Kidney (tissue), 14 donors: ENCODE results near the gene DOK7. TPM values are rescaled to one million over a fixed set of nuclear protein-coding genes. Genes with fewer than 3 reads are reported as not detected.
"Not testable (repeated sequence)": the region's sequence is repeated elsewhere in the genome, so short reads cannot be mapped to it uniquely, and the experiment has no call there.

Experiments used
- DNase-seq, 5 donors: peaks; one replicate each; pipeline ENCODE4 v3.0.0-alpha.2; 2013 to 2020
- FAIRE-seq: peaks from 2 replicates; lab custom pipeline; 2012; peaks lifted over from hg19 to GRCh38; lab: Jason Lieb, UNC
- H3K27ac ChIP-seq, 2 donors: one replicate each; pipeline ENCODE4 v1.7.0; 2013; ENCODE audit warnings: low read depth in 2 of 2, low read length in 2 of 2, inconsistent platforms in 1 of 2
- H3K27me3 ChIP-seq: one replicate; pipeline ENCODE4 v1.7.1; 2013; ENCODE audit warnings: low read length, inconsistent platforms; ENCODE audit not compliant: control insufficient read depth, insufficient read depth
- H3K36me3 ChIP-seq, 3 donors: one replicate each; pipeline versions ENCODE4 v1.7.0 to v1.7.1; 2013; ENCODE audit warnings: low read length in 3 of 3, control low read depth in 1 of 3, inconsistent platforms in 1 of 3; ENCODE audit not compliant: insufficient read depth in 3 of 3, control insufficient read depth in 2 of 3
- H3K4me1 ChIP-seq, 3 donors: one replicate each; pipeline versions ENCODE4 v1.7.0 to v1.7.1; 2013; ENCODE audit warnings: low read length in 3 of 3, inconsistent platforms in 1 of 3, low read depth in 1 of 3; ENCODE audit not compliant: control insufficient read depth in 2 of 3, insufficient read depth in 2 of 3
- H3K4me3 ChIP-seq, 3 donors: one replicate each; pipeline versions ENCODE4 v1.7.0 to v1.8.1; 2013; ENCODE audit warnings: low read length in 3 of 3, control low read depth in 1 of 3, inconsistent platforms in 1 of 3
- H3K9ac ChIP-seq, 3 donors: one replicate each; pipeline versions ENCODE4 v1.7.0 to v1.7.1; 2013; ENCODE audit warnings: low read length in 3 of 3, control low read depth in 1 of 3, inconsistent platforms in 1 of 3
- H3K9me3 ChIP-seq, 3 donors: one replicate each; pipeline versions ENCODE4 v1.7.0 to v1.7.1; 2013; ENCODE audit warnings: low read length in 3 of 3, control low read depth in 1 of 3, inconsistent platforms in 1 of 3; ENCODE audit not compliant: control insufficient read depth in 2 of 3, insufficient read depth in 1 of 3
- CTCF ChIP-seq: IDR thresholded peaks from 3 replicates; pipeline ENCODE4 v1.5.1; 2012; ENCODE audit warnings: mild to moderate bottlenecking, moderate library complexity, borderline replicate concordance; ENCODE audit not compliant: insufficient read depth; ENCODE audit errors: extremely low read depth
- intact Hi-C: fragments of 100-400 bp; cut with DNase I; formaldehyde crosslinking; loops from one replicate; pipeline ENCODE4 v1.11.1; 2022
- polyA plus RNA-seq: library from polyadenylated mRNA; stranded (reverse); fragments of 350-450 nt; fragmentation: Illumina TruSeq; extraction: RNeasy Lipid Tissue Mini Kit (QIAGEN cat#74804); gene quantifications from one replicate; pipeline ENCODE4 v1.2.3, GENCODE V29; 2014; ENCODE audit warnings: low read depth, low replicate concordance; ENCODE audit not compliant: insufficient read depth
- total RNA-seq: library from RNA; stranded (reverse); fragmentation: NEBNext Ultra II Directional; extraction: Animal tissue kit (Norgen Biotek cat#: 25700); gene quantifications from one replicate; pipeline ENCODE4 v1.2.1, GENCODE V29; 2021
- donor health status: control.
- donor health status: control.
- donor health status: control.
- donor health status: control.
- donor health status: control.
- donor health status: DM: yes; HTN: yes; CAD: no.
- donor health status: Normal renal cell carcinoma (clear cell type).

The DOK7 gene
- total and polyA plus RNA-seq, 2 donors from 2014 or later = 1.2 to 7.0 TPM

- intact Hi-C loops = no loop called here
- Histone ChIP-seq H3K9me3 (no peaks in the 10 kb centered on the region), H3K36me3 (peaks cover 2 to 47% (median 19%) of the 10 kb centered on the region in 3 donors), H3K4me1 (no peaks in the 10 kb centered on the region), H3K27ac (no peak overlapping the region), H3K27me3 (no peaks in the 10 kb centered on the region), H3K9ac (no peak overlapping the region), H3K4me3 (no peak overlapping the region)
- no peak for TF ChIP-seq CTCF
- FAIRE-seq (no peak), DNase-seq (no peak)
Measured at GRCh38 chr4:3508542-3508941, 45.4 kb downstream of the DOK7 start.

GRCh38 chr4:3510481-3510880 lies 47.4 kb downstream of the DOK7 start:
- H3K36me3 ChIP-seq = peaks cover 2 to 53% (median 19%) of the 10 kb centered on the region in 3 donors
- no peak overlapping the region for H3K4me3 ChIP-seq
- no peaks in the 10 kb centered on the region for H3K9me3 ChIP-seq
- TF ChIP-seq CTCF = no peak
- DNase-seq = no peak
- H3K4me1 ChIP-seq = no peaks in the 10 kb centered on the region
- H3K27ac ChIP-seq = no peak overlapping the region
- intact Hi-C loops = no loop called here
- no peak overlapping the region for H3K9ac ChIP-seq
- no peak for FAIRE-seq
- no peaks in the 10 kb centered on the region for H3K27me3 ChIP-seq

- intact Hi-C loops = no loop called here
- Histone ChIP-seq H3K9me3 (no peaks in the 10 kb centered on the region), H3K27me3 (no peaks in the 10 kb centered on the region), H3K36me3 (peaks cover 2 to 56% (median 24%) of the 10 kb centered on the region in 3 donors), H3K4me1 (no peaks in the 10 kb centered on the region), H3K4me3 (no peak overlapping the region), H3K27ac (no peak overlapping the region), H3K9ac (no peak overlapping the region)
- FAIRE-seq (no peak), DNase-seq (no peak)
- TF ChIP-seq CTCF = no peak
Measured at GRCh38 chr4:3511187-3511586, 48.1 kb downstream of the DOK7 start.

- H3K27me3 ChIP-seq, H3K4me3 ChIP-seq, FAIRE-seq, H3K9me3 ChIP-seq, H3K9ac ChIP-seq, intact Hi-C loops, H3K4me1 ChIP-seq, DNase-seq, H3K27ac ChIP-seq: not testable (repeated sequence)
- H3K36me3 ChIP-seq = peaks cover 2 to 57% (median 28%) of the 10 kb centered on the region in 3 donors
Measured at GRCh38 chr4:3511601-3512000, 48.5 kb downstream of the DOK7 start.
